ENCODE measurements around the gene FOXJ2. TPM values are rescaled to one million over a fixed set of nuclear protein-coding genes. Genes with fewer than 3 reads are reported as not detected.
A peak's percentile ranks its signal among the peaks of the same experiment; 100 is the strongest.
"Not testable (repeated sequence)": the region's sequence is repeated elsewhere in the genome, so short reads cannot be mapped to it uniquely, and the experiment has no call there.

Gene FOXJ2
- total RNA-seq, 2 donors from 2014 or later, result 14.3 to 16.9 TPM

- ATAC-seq, result peak; percentile 67 to 74
- Mint-ChIP-seq H3K36me3 (no peaks in the 10 kb centered on the region), H3K27ac (no peak overlapping the region), H3K9me3 (no peaks in the 10 kb centered on the region)
- DNase-seq (ENCODE audit: low spot score in 2 of 2), result peak in 1 of 2 donors; percentile 30
Observed at GRCh38 chr12:8018666-8019581, 13.6 kb upstream of the FOXJ2 start.

DNA sequence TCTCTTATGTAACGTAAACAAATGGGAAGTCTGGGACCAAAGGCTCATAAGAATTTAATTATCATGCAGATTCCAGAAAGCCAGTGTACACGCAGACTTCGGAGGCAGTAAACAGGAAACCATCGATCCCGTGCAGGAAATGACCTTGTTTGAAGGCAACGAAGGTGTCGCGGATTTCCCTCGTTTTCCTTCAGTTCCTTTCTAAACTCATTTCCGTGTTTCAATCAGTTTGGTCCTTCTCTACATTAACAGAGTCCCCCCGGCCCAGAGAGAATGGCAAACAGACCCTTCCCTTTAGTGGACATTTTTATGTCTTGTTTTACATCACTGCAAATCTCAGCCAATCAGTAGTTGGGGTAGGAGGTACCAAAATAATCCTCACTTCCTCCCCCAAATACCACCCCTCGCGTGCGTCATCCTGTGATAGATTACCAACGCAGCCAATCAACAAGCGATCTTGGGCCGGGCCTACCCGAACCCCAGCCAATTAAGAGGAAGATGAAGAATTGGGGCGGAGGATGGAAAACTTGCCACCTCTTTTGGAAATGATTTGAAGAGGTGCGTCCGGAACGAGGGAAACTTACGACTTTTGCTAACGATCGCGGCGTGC is 6.1 kb upstream of the FOXJ2 start:
- peaks cover 0 to 5% of the 10 kb centered on the region in 2 donors for H3K36me3 Mint-ChIP-seq

DNA sequence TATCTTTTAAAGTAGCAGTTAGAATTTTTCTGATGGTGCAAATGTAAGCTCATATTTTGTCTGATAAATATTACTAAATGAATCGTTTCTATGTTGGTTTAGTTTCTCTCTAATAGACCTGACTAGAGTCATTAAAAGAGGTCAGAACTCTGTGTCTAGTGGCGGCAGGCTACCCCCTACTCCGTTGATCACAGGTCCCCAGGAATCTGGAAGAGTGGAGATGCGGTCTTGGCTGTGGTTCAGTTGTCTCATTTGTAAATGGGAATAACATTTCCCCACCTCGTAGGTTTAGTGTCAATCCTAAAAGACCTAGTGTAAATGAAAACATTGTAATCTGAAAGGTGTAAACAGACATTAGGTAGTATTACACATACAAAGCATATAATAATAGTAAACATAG is 4.7 kb upstream of the FOXJ2 start:
- no peaks in the 10 kb centered on the region for H3K9me3 Mint-ChIP-seq

More for the DNA sequence above, 6.1 kb upstream of the FOXJ2 start:
- Mint-ChIP-seq H3K9me3 (no peaks in the 10 kb centered on the region), H3K27ac (peak overlapping the region; percentile 99 to 100)
- DNase-seq (ENCODE audit: low spot score in 2 of 2) (peak; percentile 92 to 96), ATAC-seq (peak; percentile 97 to 98)

DNA sequence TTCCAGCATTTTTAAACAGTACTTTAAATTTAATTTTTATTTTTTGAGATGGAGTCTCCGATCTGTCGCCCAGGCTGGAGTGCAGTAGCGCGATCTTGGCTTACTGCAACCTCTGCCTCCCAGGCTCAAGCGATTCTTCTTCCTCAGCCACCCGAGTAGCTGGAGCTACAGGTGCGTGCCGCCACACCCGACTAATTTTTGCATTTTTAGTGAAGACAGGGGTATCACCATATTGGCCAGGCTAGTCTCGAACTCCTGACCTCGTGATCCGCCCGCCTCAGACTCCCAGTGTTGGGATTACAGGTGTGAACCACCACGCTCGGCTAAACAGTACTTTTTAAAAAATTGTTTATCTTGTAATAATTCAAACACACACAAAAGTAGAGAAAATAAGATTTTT is 4.2 kb upstream of the FOXJ2 start:
- H3K27ac Mint-ChIP-seq, result peak overlapping the region in 1 of 2 donors; percentile 100
- no peak for DNase-seq (ENCODE audit: low spot score in 2 of 2)
- ATAC-seq, result no peak

More for the DNA sequence above, 4.7 kb upstream of the FOXJ2 start:
- H3K27ac Mint-ChIP-seq, result peak overlapping the region; percentile 99 to 100
- DNase-seq (ENCODE audit: low spot score in 2 of 2), result no peak
- peaks cover 0 to 5% of the 10 kb centered on the region in 2 donors for H3K36me3 Mint-ChIP-seq
- ATAC-seq, result no peak

DNA sequence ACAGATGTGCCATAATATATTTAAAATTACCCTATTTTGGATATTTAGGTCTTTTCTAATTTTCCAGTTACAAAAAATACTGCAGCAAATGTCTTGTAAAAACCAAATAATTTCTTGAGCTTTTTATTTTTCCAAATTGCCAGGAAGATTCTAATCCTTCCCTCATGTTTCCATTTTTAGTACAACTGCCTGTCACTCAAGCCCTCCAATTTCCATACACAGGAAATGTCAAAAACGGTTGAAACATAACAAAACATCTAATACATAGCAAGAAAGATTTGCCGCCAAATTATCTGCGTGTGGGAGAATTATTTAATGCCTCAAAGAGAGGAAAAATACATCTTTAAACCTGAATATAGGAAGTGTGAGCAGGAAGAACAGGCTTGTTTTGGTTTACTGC is 2.3 kb upstream of the FOXJ2 start:
- H3K9me3 Mint-ChIP-seq, result no peaks in the 10 kb centered on the region
- no peak for ATAC-seq

More for the DNA sequence above, 4.2 kb upstream of the FOXJ2 start:
- H3K36me3 Mint-ChIP-seq, result peaks cover 3 to 5% of the 10 kb centered on the region in 2 donors
- no peaks in the 10 kb centered on the region for H3K9me3 Mint-ChIP-seq

DNA sequence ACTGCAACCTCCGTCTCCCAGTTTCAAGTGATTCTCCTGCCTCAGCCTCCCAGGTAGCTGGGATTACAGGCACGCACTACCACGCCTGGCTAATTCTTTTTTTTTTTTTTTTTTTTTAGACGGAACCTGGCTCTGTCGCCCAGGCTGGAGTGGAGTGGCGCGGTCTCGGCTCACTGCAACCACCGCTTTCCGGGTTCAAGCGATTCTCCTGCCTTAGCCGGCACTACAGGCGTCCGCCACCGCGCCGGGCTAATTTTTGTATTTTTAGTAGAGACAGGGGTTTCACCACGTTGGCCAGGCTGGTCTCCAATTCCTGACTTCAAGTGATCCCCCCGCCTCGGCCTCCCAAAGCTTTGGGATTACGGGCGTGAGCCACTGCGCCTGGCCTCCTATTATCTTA is 1.5 kb upstream of the FOXJ2 start:
- H3K27ac Mint-ChIP-seq; DNase-seq (ENCODE audit: low spot score in 2 of 2); ATAC-seq; H3K36me3 Mint-ChIP-seq; H3K9me3 Mint-ChIP-seq: not testable (repeated sequence)

More for the DNA sequence above, 2.3 kb upstream of the FOXJ2 start:
- peaks cover 8 to 10% of the 10 kb centered on the region in 2 donors for H3K36me3 Mint-ChIP-seq
- H3K27ac Mint-ChIP-seq, result no peak overlapping the region
- DNase-seq (ENCODE audit: low spot score in 2 of 2), result no peak

- Mint-ChIP-seq H3K27ac (peak overlapping the region; percentile 18 to 88), H3K36me3 (peaks cover 6 to 13% of the 10 kb centered on the region in 2 donors), H3K9me3 (no peaks in the 10 kb centered on the region)
- no peak for DNase-seq (ENCODE audit: low spot score in 2 of 2)
- no peak for ATAC-seq
Observed at GRCh38 chr12:8031872-8032241, 659 bp upstream of the FOXJ2 start.

GRCh38 chr12:8033153-8034044 is 883 bp downstream of the FOXJ2 start:
- ATAC-seq, result peak; percentile 41 to 43
- DNase-seq (ENCODE audit: low spot score in 2 of 2), result peak in 1 of 2 donors; percentile 45
- Mint-ChIP-seq H3K36me3 (peaks cover 6 to 13% of the 10 kb centered on the region in 2 donors), H3K27ac (peak overlapping the region; percentile 56 to 88), H3K9me3 (no peaks in the 10 kb centered on the region)

GRCh38 chr12:8034802-8035201 is 2.3 kb downstream of the FOXJ2 start:
- H3K27ac Mint-ChIP-seq, result peak overlapping the region in 1 of 2 donors; percentile 88
- H3K36me3 Mint-ChIP-seq, result peaks cover 6 to 13% of the 10 kb centered on the region in 2 donors
- ATAC-seq, result no peak

GRCh38 chr12:8035440-8036010 is 3.0 kb downstream of the FOXJ2 start:
- H3K27ac Mint-ChIP-seq, result peak overlapping the region in 1 of 2 donors; percentile 16
- H3K36me3 Mint-ChIP-seq, result peaks cover 6 to 13% of the 10 kb centered on the region in 2 donors
- DNase-seq (ENCODE audit: low spot score in 2 of 2), result no peak
- ATAC-seq, result no peak
- no peaks in the 10 kb centered on the region for H3K9me3 Mint-ChIP-seq

More at GRCh38 chr12:8034802-8035201, 2.3 kb downstream of the FOXJ2 start:
- DNase-seq (ENCODE audit: low spot score in 2 of 2), result no peak
- no peaks in the 10 kb centered on the region for H3K9me3 Mint-ChIP-seq

GRCh38 chr12:8036346-8036745 is 3.8 kb downstream of the FOXJ2 start:
- DNase-seq (ENCODE audit: low spot score in 2 of 2), result no peak
- peak overlapping the region in 1 of 2 donors; percentile 6 for H3K27ac Mint-ChIP-seq

DNA sequence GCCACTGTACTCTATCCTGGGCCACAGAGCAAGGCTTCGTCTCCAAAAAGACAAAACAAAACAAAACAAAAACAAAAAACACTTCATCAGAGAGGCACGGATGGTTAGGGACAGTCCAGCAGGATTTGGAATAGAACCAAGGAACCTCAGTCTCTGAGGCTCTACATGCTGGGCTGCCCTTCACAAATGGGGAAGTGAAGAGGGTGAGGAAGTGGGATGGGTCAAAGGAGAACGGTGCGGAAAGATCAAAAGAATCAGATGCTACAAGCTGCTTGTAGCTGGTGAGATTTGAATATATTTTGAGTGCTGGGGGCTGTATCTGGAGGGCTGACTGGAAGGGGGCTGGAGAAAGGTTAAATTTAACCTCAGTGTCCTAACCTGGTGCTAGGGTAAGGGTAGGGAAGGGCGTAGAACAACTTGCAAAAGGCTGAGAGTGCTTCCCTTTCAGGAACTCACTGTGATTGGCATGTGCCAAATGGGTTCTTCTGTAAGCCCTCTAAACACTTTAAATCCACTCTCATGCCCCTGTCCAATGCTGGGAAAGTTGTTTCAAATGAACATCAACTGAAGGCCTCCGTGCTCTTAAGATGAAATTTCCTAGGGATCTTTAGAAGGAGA is 4.6 kb downstream of the FOXJ2 start:
- Mint-ChIP-seq H3K36me3 (peaks cover 6 to 13% of the 10 kb centered on the region in 2 donors), H3K9me3 (no peaks in the 10 kb centered on the region), H3K27ac (peak overlapping the region in 1 of 2 donors; percentile 6)
- DNase-seq (ENCODE audit: low spot score in 2 of 2) (no peak), ATAC-seq (no peak)

More at GRCh38 chr12:8036346-8036745, 3.8 kb downstream of the FOXJ2 start:
- no peak for ATAC-seq
- peaks cover 6 to 13% of the 10 kb centered on the region in 2 donors for H3K36me3 Mint-ChIP-seq
- H3K9me3 Mint-ChIP-seq, result no peaks in the 10 kb centered on the region

- peaks cover 6 to 13% of the 10 kb centered on the region in 2 donors for H3K36me3 Mint-ChIP-seq
- ATAC-seq (no peak), DNase-seq (ENCODE audit: low spot score in 2 of 2) (no peak)
- H3K9me3 Mint-ChIP-seq, result no peaks in the 10 kb centered on the region
- peak overlapping the region; percentile 6 to 77 for H3K27ac Mint-ChIP-seq
Observed at GRCh38 chr12:8037947-8038346, 5.4 kb downstream of the FOXJ2 start.

- DNase-seq (ENCODE audit: low spot score in 2 of 2) (no peak), ATAC-seq (peak; percentile 67 to 69)
- Mint-ChIP-seq H3K27ac (peak overlapping the region in 1 of 2 donors; percentile 6), H3K9me3 (no peaks in the 10 kb centered on the region), H3K36me3 (peaks cover 3 to 6% of the 10 kb centered on the region in 2 donors)
Observed at GRCh38 chr12:8038659-8039114, 6.2 kb downstream of the FOXJ2 start.

GRCh38 chr12:8040791-8041190 is 8.3 kb downstream of the FOXJ2 start:
- peak overlapping the region in 1 of 2 donors; percentile 50 for H3K27ac Mint-ChIP-seq

More at GRCh38 chr12:8040791-8041190, 8.3 kb downstream of the FOXJ2 start:
- DNase-seq (ENCODE audit: low spot score in 2 of 2), result no peak
- no peak for ATAC-seq
- no peaks in the 10 kb centered on the region for H3K9me3 Mint-ChIP-seq
- H3K36me3 Mint-ChIP-seq, result peaks cover 5 to 10% of the 10 kb centered on the region in 2 donors

All from activated naive CD4-positive, alpha-beta T cell treated with anti-CD3 and anti-CD28 coated beads, Interleukin-2, amount 50 U/mL, for 72 hours (primary cell).